Astrocyte of the cerebellum (primary cell): ENCODE data around the gene GGNBP2.

ENCODE experiments used
- DNase-seq: peaks from one replicate; pipeline ENCODE4 v3.0.0-alpha.2; 2011; ENCODE audit warnings: low read depth
- H3K4me3 ChIP-seq: 2 replicates; pipeline ENCODE4 v1.5.1; 2011; ENCODE audit warnings: mild to moderate bottlenecking, low read depth, low read length, moderate library complexity
- in situ Hi-C: cut with HindIII; loops from 2 replicates; pipeline ENCODE4 v1.10.0; 2017; ENCODE audit warnings: low sequenced_read_pairs
- TF ChIP-seq, protein P1 (sequence below): IDR thresholded peaks from 2 replicates; pipeline ENCODE4 v1.5.1; 2012; ENCODE audit warnings: low read length, low read depth, moderate library complexity, mild to moderate bottlenecking; ENCODE audit errors: missing control alignments

The GGNBP2 gene

DNA sequence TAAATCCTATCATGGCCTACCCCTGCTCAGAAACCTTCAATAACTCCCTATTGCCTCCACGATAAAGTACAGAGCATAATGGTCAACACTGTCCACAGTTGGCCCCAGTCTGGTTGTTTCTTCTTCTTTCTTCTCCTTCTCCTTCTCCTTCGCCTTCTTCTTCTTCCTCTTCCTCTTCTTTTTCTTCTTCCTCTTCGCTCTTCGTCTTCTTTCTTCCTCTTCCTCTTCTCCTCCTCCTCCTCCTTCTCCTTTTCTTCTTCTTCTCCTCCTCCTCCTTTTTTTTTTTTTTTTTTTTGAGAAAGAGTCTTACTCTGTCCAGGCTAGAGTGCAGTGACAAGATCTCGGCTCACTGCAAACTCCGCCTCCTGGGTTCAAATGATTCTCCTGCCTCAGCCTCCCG is 80.5 kb downstream of the GGNBP2 start:
- in situ Hi-C loops, result loop anchor here (25.0 kb wide), 1 partner anchor 437 kb away; no protein-coding TSS in a partner anchor
- no peak for DNase-seq
- TF ChIP-seq, protein P1, sequence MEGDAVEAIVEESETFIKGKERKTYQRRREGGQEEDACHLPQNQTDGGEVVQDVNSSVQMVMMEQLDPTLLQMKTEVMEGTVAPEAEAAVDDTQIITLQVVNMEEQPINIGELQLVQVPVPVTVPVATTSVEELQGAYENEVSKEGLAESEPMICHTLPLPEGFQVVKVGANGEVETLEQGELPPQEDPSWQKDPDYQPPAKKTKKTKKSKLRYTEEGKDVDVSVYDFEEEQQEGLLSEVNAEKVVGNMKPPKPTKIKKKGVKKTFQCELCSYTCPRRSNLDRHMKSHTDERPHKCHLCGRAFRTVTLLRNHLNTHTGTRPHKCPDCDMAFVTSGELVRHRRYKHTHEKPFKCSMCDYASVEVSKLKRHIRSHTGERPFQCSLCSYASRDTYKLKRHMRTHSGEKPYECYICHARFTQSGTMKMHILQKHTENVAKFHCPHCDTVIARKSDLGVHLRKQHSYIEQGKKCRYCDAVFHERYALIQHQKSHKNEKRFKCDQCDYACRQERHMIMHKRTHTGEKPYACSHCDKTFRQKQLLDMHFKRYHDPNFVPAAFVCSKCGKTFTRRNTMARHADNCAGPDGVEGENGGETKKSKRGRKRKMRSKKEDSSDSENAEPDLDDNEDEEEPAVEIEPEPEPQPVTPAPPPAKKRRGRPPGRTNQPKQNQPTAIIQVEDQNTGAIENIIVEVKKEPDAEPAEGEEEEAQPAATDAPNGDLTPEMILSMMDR, result no peak
- no peak overlapping the region for H3K4me3 ChIP-seq

DNA sequence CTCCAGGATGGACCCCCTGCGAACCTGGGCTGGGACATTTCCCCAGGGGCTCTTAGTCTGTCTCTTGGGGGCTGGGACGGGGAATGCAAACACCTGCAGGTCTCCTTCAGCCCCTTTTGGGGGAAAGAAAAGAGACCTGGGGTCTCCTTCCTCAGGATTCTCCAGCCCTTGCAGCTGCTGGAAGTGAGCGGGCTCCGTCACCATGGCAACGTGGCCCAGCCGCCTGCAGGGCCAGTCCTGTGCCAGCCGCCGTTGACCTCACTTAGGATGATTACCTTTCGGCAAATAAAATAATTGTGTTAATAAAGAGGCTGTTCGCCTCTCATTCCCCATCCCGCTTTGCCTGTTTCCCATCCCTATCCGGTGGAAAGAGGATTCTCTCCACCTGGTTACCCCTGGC is 82.4 kb downstream of the GGNBP2 start:
- DNase-seq, result no peak
- no peak overlapping the region for H3K4me3 ChIP-seq
- TF ChIP-seq, protein P1, result no peak
- in situ Hi-C loops, result loop anchor here (25.0 kb wide), 1 partner anchor 435 kb away; no protein-coding TSS in a partner anchor

DNA sequence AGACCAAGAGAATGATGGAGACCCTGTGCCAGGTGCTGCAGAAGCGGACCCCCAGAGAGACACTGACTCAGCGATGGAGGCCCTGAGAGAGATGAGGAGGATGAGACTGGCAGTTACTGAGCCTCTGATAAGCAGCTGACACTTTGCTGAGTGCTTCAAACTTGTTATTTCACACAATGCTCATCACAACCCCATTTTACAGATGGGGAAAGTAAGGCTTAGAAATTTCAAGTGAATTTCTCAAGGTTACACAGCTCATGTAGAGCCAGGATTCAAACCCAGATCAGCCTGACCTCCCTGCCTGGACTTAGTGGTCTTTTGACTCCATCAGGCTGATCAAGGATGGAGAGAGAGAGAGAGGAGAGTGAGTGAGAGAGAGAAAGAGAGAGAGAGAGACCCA is 83.9 kb downstream of the GGNBP2 start:
- DNase-seq, result no peak
- H3K4me3 ChIP-seq, result no peak overlapping the region
- in situ Hi-C loops, result loop anchor here (25.0 kb wide), 1 partner anchor 434 kb away; no protein-coding TSS in a partner anchor
- TF ChIP-seq, protein P1, result no peak

DNA sequence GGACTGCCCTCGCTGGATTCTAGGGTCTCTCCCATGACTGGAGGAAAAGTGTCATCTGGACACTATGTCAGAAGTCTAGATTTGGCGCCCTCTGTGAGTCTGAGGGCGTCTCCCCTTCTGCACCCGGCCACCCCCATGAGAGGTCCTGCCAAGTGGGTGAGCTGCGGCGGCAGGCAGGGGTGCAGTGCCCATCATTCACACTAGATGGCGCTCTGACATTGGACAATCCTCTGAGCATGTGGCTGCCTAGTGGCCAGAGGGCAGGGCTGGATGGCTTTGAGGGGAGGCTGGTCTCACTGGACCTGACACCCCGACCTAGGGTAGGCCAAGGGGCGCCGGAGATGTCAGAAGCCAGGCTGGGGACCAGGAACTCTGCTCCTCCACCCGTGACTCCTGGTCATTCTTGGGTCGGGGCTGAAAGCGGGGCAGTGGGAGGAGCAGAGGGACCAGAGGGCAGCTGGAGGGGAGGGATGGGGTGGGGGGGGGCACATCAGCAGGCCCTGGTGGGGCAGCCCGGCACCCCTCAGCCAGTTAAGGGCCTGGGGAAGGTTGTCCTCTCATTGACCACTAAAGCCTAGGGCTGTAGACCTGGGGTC is 84.6 kb downstream of the GGNBP2 start:
- H3K4me3 ChIP-seq, result no peak overlapping the region
- TF ChIP-seq, protein P1, result peak; percentile 95
- in situ Hi-C loops, result loop anchor here (25.0 kb wide), 1 partner anchor 433 kb away; no protein-coding TSS in a partner anchor
- peak; percentile 31 for DNase-seq

DNA sequence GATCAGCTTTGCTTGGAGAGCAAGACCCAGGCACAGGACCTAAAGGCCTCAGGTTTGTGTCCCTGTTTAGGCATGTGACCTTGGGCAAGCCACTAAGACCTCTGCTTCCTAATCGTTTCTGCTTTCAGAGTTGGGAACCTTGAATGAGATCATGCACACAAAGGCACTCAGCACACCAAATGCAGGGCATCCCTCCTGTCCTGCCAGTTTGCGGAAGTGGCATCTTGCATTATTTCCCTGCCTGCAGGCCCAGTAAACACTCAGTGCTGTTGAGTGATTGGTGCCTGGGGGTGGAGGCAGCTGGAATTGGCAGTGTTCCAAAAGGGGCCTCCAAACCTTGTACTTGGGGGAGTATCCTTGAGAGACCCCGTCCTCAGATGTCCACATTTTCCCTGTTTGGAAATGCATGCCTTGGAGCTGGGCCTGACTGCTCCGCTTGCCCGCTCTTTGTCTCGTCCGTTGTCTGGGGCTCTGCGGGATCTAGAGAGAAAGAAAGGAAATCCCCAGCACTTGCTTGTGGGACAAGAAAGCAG is 85.3 kb downstream of the GGNBP2 start:
- TF ChIP-seq, protein P1, result no peak
- H3K4me3 ChIP-seq, result no peak overlapping the region
- DNase-seq, result no peak
- in situ Hi-C loops, result loop anchor here (25.0 kb wide), 1 partner anchor 432 kb away; no protein-coding TSS in a partner anchor

DNA sequence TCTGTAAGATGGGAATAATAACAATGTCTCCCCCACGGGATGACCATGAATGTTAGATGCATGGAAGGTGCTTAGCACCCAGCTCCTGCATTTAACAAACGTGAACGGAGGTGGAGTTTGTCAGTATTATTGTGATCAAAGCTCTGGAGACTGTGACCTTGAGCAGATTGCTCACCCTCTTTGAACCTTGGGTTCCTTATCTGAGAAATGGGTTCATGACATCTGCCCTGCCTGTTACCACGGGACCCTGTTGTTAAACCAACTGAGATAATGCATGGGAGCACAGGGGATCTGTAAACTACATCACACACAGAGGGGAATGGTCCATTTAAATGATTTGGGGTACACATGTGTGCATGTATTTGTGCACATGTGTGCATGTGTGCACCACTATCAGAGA is 86.3 kb downstream of the GGNBP2 start:
- DNase-seq, result no peak
- H3K4me3 ChIP-seq, result no peak overlapping the region
- in situ Hi-C loops, result loop anchor here (25.0 kb wide), 1 partner anchor 431 kb away; no protein-coding TSS in a partner anchor
- TF ChIP-seq, protein P1, result no peak
